Mesendoderm (in vitro differentiated cells): Measurements from ENCODE around the gene TLCD5.

Source experiments
- DNase-seq: peaks from one replicate; pipeline ENCODE4 v3.0.0; 2013
- H2AK5ac ChIP-seq: 2 replicates; pipeline ENCODE4 v1.6.1; 2013; ENCODE audit warnings: low read length, inconsistent platforms
- H2BK120ac ChIP-seq: 2 replicates; pipeline ENCODE4 v1.6.1; 2013; ENCODE audit warnings: low read depth, mild to moderate bottlenecking, low read length, moderate library complexity, mixed read lengths
- H2BK15ac ChIP-seq: replicated peaks from 2 replicates; pipeline ENCODE4 v1.6.1; 2013; ENCODE audit warnings: low read depth, mild to moderate bottlenecking, moderate library complexity
- H2BK5ac ChIP-seq: 2 replicates; pipeline ENCODE4 v1.6.1; 2013; ENCODE audit warnings: low read length, inconsistent platforms
- H3K18ac ChIP-seq: 2 replicates; pipeline ENCODE4 v1.6.1; 2013; ENCODE audit warnings: mild to moderate bottlenecking, low read length, mixed read lengths
- H3K23ac ChIP-seq: one replicate; pipeline ENCODE4 v1.6.1; 2013; ENCODE audit warnings: low read length
- H3K27ac ChIP-seq: 2 replicates; pipeline ENCODE4 v1.5.1; 2013; ENCODE audit warnings: low read depth, mild to moderate bottlenecking, inconsistent platforms, low read length, moderate library complexity
- H3K27me3 ChIP-seq: 2 replicates; pipeline ENCODE4 v1.6.1; 2013; ENCODE audit warnings: low read length, control low read depth, mild to moderate bottlenecking, inconsistent platforms; ENCODE audit not compliant: insufficient read depth, poor library complexity
- H3K36me3 ChIP-seq: 2 replicates; pipeline ENCODE4 v1.6.1; 2013; ENCODE audit warnings: low read length, inconsistent platforms; ENCODE audit not compliant: control insufficient read depth, insufficient read depth
- H3K4ac ChIP-seq: one replicate; pipeline ENCODE4 v1.6.1; 2013; ENCODE audit warnings: low read depth, mild to moderate bottlenecking, low read length, moderate library complexity
- H3K4me1 ChIP-seq: 2 replicates; pipeline ENCODE4 v1.6.1; 2013; ENCODE audit warnings: low read depth, low read length, inconsistent platforms; ENCODE audit not compliant: control insufficient read depth
- H3K4me2 ChIP-seq: 2 replicates; pipeline ENCODE4 v1.6.1; 2013; ENCODE audit warnings: low read length
- H3K4me3 ChIP-seq: 2 replicates; pipeline ENCODE4 v1.5.1; 2013; ENCODE audit warnings: mild to moderate bottlenecking, low read length
- H3K56ac ChIP-seq: one replicate; pipeline ENCODE4 v1.6.1; 2013; ENCODE audit warnings: low read length
- H3K79me1 ChIP-seq: 2 replicates; pipeline ENCODE4 v1.6.1; 2013; ENCODE audit warnings: low read length, inconsistent platforms
- H3K79me2 ChIP-seq: 2 replicates; pipeline ENCODE4 v1.6.1; 2013; ENCODE audit warnings: mild to moderate bottlenecking, low read length; ENCODE audit not compliant: control insufficient read depth, insufficient read depth
- H3K9ac ChIP-seq: 2 replicates; pipeline ENCODE4 v1.6.1; 2013; ENCODE audit warnings: low read length, inconsistent platforms
- H4K5ac ChIP-seq: one replicate; pipeline ENCODE4 v1.6.1; 2013; ENCODE audit warnings: low read length
- H4K8ac ChIP-seq: one replicate; pipeline ENCODE4 v1.6.1; 2013; ENCODE audit warnings: low read depth, mild to moderate bottlenecking, control low read depth, low read length, moderate library complexity
- WGBS: extraction: QIAGEN DNeasy Blood & Tissue Kit; methylation state at CpG from one replicate; pipeline ENCODE4 v1.1.7; 2013; ENCODE audit warnings: low lambda C conversion rate, missing lambda C conversion rate; ENCODE audit not compliant: insufficient coverage; ENCODE audit errors: extremely low coverage; 5-methylcytosine and 5-hydroxymethylcytosine counted together

Gene TLCD5

DNA sequence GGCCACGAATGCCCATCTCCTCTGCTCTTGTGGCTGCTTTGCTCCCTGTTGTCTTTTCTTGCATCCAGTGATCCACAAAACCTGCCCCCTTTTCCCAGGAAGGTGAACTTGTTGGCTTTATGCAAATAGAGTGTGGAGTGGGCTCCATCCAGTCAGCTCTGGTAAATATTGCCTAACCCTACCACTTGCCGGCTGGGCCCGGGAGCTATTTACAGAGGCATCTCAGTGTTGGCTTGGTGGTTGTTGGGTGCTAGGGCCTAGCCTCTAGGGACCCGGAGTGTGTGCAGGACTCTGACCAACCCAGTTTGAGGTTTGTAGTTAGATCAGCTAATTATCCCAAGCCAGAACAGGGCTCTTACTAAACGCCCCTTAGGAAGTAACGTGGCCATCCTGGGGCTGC is 40.8 kb upstream of the TLCD5 start:
- no peaks in the 10 kb centered on the region for H3K36me3 ChIP-seq
- no peak overlapping the region for H3K23ac ChIP-seq
- no peak overlapping the region for H3K4ac ChIP-seq
- H4K5ac ChIP-seq = no peak overlapping the region
- H3K9ac ChIP-seq = no peak overlapping the region
- no peaks in the 10 kb centered on the region for H3K4me1 ChIP-seq
- H2BK5ac ChIP-seq = no peak overlapping the region
- no peak overlapping the region for H3K56ac ChIP-seq
- no peak overlapping the region for H4K8ac ChIP-seq
- no peak overlapping the region for H3K18ac ChIP-seq
- no peak overlapping the region for H3K4me3 ChIP-seq
- H3K27me3 ChIP-seq = no peaks in the 10 kb centered on the region
- no peak overlapping the region for H3K4me2 ChIP-seq
- DNase-seq = no peak
- no peaks in the 10 kb centered on the region for H3K79me2 ChIP-seq
- H2AK5ac ChIP-seq = no peak overlapping the region
- no peak overlapping the region for H2BK15ac ChIP-seq
- no peak overlapping the region for H3K27ac ChIP-seq
- WGBS = no CpG with 5 or more reads among the region's 6 CpGs
- H3K79me1 ChIP-seq = no peaks in the 10 kb centered on the region
- no peak overlapping the region for H2BK120ac ChIP-seq

DNA sequence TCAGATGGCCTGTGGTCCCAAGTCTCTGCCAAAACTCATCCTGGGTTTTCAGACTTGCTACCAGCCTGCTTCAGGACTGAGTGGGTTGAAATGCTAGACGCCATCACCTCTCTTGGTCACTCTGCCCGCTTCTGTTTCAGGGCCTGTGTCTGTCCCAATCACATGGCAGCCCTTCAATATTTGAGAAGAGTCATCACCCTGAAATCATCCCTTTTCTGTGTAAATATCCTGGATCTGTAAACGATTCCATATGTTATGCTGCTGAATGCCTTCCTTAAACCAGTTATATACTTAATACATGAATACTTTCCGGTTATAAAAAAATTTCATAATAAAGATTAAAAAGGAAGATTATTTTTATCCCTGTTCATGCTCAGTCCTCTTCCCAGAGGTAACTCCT is 39.8 kb upstream of the TLCD5 start:
- Histone ChIP-seq H3K23ac (no peak overlapping the region), H3K79me1 (no peaks in the 10 kb centered on the region), H3K36me3 (no peaks in the 10 kb centered on the region), H3K27me3 (no peaks in the 10 kb centered on the region), H3K79me2 (no peaks in the 10 kb centered on the region), H3K4me3 (no peak overlapping the region), H2BK5ac (no peak overlapping the region), H3K4me1 (no peaks in the 10 kb centered on the region), H2BK15ac (no peak overlapping the region), H2BK120ac (no peak overlapping the region), H3K27ac (no peak overlapping the region), H3K9ac (no peak overlapping the region), H4K8ac (no peak overlapping the region), H2AK5ac (no peak overlapping the region), H3K18ac (no peak overlapping the region), H4K5ac (no peak overlapping the region), H3K4me2 (no peak overlapping the region), H3K4ac (no peak overlapping the region), H3K56ac (no peak overlapping the region)
- DNase-seq = no peak
- WGBS = no CpG with 5 or more reads among the region's 4 CpGs

DNA sequence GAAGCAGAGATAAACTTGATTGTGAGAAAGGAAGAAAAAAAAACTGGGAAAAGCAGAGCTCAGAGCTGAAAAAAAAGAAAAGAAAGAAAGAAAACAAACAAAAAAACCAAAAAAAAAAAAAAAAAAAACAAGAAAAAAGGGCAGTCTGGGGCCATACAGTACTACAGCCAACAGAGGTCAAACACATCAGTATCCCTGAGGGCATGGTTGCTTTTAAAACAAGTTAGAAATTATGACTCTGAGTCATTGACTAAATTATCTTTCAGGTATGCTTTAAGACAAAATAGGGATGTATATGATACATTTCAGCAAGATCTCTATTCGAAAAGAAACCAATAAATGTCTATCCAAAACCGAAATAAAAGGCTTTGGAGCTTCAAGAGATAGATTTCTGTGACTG is 37.1 kb upstream of the TLCD5 start:
- Histone ChIP-seq H4K8ac (no peak overlapping the region), H2AK5ac (no peak overlapping the region), H4K5ac (no peak overlapping the region), H2BK5ac (no peak overlapping the region), H3K79me2 (no peaks in the 10 kb centered on the region), H3K4me3 (no peak overlapping the region), H3K4me1 (no peaks in the 10 kb centered on the region), H2BK120ac (no peak overlapping the region), H3K79me1 (no peaks in the 10 kb centered on the region), H3K23ac (no peak overlapping the region), H3K27me3 (no peaks in the 10 kb centered on the region), H2BK15ac (no peak overlapping the region), H3K56ac (no peak overlapping the region), H3K4ac (no peak overlapping the region), H3K27ac (no peak overlapping the region), H3K18ac (no peak overlapping the region), H3K4me2 (no peak overlapping the region), H3K36me3 (no peaks in the 10 kb centered on the region), H3K9ac (no peak overlapping the region)
- DNase-seq = no peak
- WGBS = no CpG with 5 or more reads among the region's 2 CpGs

DNA sequence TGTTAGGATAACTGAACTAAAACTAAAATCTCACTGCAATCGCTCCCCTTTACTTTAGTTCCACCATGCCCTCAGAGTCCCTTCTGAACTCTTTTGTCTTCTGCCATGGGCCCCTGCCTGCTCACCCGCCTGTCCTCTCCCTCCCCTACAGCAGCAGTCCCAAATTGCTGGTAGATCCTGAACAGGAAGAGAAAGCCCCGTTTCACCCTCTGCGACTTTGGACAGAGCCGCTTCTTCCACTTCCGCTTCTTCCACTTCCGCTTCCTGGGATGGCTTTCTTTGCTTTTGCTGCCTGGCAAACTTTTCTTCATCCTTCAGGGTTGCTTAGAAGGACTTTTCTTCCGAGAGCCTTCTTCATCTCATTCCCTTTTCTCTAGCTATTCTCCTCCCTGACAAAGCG is 35.7 kb upstream of the TLCD5 start:
- Histone ChIP-seq H3K56ac (no peak overlapping the region), H4K8ac (no peak overlapping the region), H3K4me1 (no peaks in the 10 kb centered on the region), H3K79me2 (no peaks in the 10 kb centered on the region), H3K79me1 (no peaks in the 10 kb centered on the region), H3K27me3 (no peaks in the 10 kb centered on the region), H2AK5ac (no peak overlapping the region), H4K5ac (no peak overlapping the region), H3K23ac (no peak overlapping the region), H3K4ac (no peak overlapping the region), H3K18ac (no peak overlapping the region), H3K4me3 (no peak overlapping the region), H2BK120ac (no peak overlapping the region), H3K36me3 (no peaks in the 10 kb centered on the region), H2BK15ac (no peak overlapping the region), H3K9ac (no peak overlapping the region), H3K4me2 (no peak overlapping the region), H2BK5ac (no peak overlapping the region), H3K27ac (no peak overlapping the region)
- WGBS = no CpG with 5 or more reads among the region's 9 CpGs
- DNase-seq = no peak

DNA sequence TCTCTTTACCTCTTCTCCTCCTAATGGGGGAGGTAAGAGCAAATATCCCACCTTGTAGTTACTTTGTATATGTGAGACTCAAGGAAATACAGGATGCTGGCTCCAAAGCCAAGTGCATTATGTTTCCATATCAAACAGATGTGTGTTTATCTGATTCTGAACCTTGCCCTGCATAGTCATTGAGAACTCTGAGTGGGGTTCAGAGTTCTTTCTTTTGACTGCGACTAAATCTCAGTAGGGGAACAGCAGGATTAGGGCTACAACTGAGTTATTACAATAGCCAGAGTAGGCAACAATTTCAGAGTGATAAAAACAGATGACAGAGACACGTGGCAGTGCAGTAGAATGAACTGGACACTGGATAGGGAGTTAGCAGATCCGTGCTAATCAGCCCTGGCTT is 34.1 kb upstream of the TLCD5 start:
- Histone ChIP-seq H3K27ac (no peak overlapping the region), H2BK15ac (no peak overlapping the region)
- no CpG with 5 or more reads among the region's 3 CpGs for WGBS

DNA sequence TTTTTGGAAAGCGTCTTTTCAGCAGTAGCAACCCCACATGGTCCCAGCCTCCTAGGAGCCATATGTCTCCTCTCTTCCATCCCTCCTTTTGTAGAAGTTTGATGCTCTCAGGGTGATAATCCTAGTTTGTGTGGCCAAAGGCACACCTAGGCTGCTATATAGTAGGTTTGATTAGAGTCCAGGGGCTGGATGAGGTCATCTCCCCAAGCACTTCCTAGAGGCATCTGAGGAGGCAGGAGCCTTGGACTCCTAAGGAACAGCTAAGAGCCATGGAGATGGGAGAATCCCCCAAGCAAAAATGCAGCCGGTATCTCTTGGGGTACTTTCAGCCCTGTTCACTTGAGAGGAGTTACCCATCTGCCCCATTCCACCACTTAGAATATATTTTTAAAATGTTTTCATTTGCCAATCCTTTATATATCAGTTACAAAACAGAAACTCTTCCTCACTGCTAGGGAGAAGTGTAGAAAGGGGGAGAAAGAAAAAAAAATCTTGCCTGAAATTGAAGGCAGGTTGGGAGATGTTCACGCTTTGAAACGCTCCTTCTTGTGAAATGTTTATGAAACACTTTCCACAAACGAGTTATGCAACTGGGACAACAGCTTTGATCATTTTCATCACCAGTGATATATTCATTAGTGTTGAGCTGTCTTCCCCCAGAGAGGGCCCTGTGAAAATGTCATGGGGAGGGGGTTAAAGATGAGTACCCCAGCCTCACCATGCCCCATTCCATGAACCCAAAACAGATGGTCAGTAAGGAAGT is 31.9 kb upstream of the TLCD5 start:
- no peak overlapping the region for H4K5ac ChIP-seq
- H3K18ac ChIP-seq = no peak overlapping the region
- DNase-seq = no peak
- H3K36me3 ChIP-seq = no peaks in the 10 kb centered on the region
- no peak overlapping the region for H2AK5ac ChIP-seq
- no peaks in the 10 kb centered on the region for H3K79me1 ChIP-seq
- H2BK15ac ChIP-seq = no peak overlapping the region
- H3K4me1 ChIP-seq = no peaks in the 10 kb centered on the region
- no peaks in the 10 kb centered on the region for H3K79me2 ChIP-seq
- no peak overlapping the region for H3K27ac ChIP-seq
- H3K23ac ChIP-seq = no peak overlapping the region
- H3K27me3 ChIP-seq = no peaks in the 10 kb centered on the region
- no peak overlapping the region for H3K4ac ChIP-seq
- H3K4me2 ChIP-seq = no peak overlapping the region
- H2BK120ac ChIP-seq = no peak overlapping the region
- H3K56ac ChIP-seq = no peak overlapping the region
- H2BK5ac ChIP-seq = no peak overlapping the region
- WGBS = no CpG with 5 or more reads among the region's 5 CpGs
- H4K8ac ChIP-seq = no peak overlapping the region
- no peak overlapping the region for H3K9ac ChIP-seq
- no peak overlapping the region for H3K4me3 ChIP-seq

More for the DNA sequence above, 34.1 kb upstream of the TLCD5 start:
- Histone ChIP-seq H3K18ac (no peak overlapping the region), H2AK5ac (no peak overlapping the region), H2BK120ac (no peak overlapping the region), H3K4me2 (no peak overlapping the region), H4K5ac (no peak overlapping the region), H3K9ac (no peak overlapping the region), H3K79me1 (no peaks in the 10 kb centered on the region), H3K4me1 (no peaks in the 10 kb centered on the region), H3K56ac (no peak overlapping the region), H3K27me3 (no peaks in the 10 kb centered on the region), H3K4me3 (no peak overlapping the region), H2BK5ac (no peak overlapping the region), H3K36me3 (no peaks in the 10 kb centered on the region), H3K4ac (no peak overlapping the region), H3K23ac (no peak overlapping the region), H3K79me2 (no peaks in the 10 kb centered on the region), H4K8ac (no peak overlapping the region)
- DNase-seq = no peak
